DMS 273 (cell line): ENCODE results near the gene XAGE1A.
"Not testable (repeated sequence)": the region's sequence is repeated elsewhere in the genome, so short reads cannot be mapped to it uniquely, and the experiment has no call there.

Source experiments
- DNase-seq: peaks from one replicate; lab custom pipeline; 2025; ENCODE audit not compliant: unreplicated experiment; lab: John Stamatoyannopoulos, UW

XAGE1A gene, protein sequence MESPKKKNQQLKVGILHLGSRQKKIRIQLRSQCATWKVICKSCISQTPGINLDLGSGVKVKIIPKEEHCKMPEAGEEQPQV

DNA sequence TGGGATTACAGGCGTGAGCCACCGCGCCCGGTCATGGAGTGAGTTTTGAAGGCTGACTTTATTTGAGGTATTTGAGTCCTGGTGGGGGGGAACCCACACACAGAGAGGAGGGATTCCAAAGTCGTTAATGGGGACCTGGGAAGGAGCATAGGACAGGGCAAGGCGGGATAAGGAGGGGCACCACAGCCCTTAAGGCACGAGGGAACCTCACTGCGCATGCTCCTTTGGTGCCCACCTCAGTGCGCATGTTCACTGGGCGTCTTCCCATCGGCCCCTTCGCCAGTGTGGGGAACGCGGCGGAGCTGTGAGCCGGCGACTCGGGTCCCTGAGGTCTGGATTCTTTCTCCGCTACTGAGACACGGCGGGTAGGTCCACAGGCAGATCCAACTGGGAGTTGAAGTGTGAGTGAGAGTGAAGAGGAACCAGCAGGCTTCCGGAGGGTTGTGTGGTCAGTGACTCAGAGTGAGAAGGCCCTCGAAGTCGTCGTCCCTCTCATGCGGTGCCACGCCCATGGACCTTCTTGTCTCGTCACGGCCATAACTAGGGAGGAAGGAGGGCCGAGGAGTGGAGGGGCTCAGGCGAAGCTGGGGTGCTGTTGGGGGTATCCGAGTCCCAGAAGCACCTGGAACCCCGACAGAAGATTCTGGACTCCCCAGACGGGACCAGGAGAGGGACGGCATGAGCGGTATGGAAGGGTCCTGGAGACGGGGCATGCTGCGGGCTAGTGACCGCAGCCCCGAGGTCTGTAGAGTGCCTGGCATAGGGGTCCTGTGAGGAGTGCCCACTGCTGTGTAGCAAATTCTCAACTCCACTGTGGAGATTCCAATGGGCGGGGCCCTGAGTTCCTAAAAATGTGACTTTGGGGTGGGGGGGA, at the start of gene XAGE1A:
XAGE1A (plus strand) TSS at position 264 of the 874 bp plus-strand sequence. CDS start 1,554 bp downstream, outside the sequence.
- not testable (repeated sequence) for DNase-seq

DNA sequence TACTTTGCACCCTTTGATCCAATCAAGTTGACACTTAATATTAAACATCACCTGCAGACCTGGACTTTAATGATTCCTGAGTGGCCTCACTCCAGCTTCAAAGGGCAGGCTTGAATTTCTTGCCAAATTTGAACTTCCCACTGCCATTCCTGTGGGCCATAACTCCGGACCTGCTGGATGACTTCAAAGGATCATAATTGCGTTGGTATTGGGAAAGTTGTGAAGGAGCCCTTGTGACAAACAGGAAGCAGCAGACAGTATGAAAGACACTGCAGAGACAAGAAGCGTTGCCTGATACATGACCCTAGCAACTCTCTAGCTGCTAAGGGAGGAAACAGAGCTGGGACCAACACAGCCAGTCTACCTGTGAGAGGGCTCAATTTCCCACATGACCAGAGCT, 43.6 kb upstream of the XAGE1A start:
- not testable (repeated sequence) for DNase-seq

DNA sequence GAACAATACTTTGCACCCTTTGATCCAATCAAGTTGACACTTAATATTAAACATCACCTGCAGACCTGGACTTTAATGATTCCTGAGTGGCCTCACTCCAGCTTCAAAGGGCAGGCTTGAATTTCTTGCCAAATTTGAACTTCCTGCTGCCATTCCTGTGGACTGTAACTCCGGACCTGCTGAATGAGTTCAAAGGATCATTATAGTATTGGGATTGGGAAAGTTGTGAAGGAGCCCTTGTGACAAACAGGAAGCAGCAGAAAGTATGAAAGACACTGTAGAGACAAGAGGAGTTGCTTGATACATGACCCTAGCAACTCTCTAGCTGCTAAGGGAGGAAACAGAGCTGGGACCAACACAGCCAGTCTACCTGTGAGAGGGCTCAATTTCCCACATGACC, 24.3 kb upstream of the XAGE1A start:
- DNase-seq, result not testable (repeated sequence)

DNA sequence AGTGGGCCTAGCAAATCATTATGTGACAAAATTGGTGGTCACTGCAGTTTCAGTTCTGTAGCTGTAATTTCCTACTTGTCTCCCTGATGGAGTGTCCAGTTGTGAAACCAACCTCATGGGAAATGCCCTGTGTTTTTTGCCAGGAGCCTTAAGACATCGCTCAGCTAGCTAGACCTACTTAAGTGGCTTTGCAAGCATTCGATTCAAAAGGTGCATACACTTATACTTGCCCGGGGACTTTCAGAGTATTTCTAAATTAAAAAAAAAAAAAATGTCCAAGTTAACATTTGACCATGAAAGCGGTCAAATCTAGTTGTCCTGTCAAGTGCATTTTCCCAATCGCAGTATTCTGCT, 788 bp downstream of the XAGE1A start:
- DNase-seq, result not testable (repeated sequence)

DNA sequence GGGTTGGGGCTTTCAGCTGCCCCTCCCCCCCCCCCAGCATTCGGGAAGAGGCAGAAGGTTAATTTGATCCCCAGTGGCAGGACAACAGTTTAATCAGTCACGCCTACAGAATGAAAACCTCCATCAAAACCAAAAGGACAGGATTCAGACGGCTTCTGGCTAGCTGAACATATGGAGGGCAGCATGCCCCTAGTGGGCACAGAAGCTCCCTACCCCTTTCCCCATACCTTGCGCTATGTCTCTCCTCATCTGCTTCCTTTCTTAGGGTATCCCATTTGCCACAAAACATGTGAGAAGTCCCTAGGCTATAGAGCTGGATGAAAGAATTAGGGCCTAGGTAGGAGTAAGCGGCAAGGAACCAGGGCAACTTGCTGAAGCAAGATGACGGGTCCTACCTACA, 5.8 kb downstream of the XAGE1A start:
- DNase-seq, result not testable (repeated sequence)

DNA sequence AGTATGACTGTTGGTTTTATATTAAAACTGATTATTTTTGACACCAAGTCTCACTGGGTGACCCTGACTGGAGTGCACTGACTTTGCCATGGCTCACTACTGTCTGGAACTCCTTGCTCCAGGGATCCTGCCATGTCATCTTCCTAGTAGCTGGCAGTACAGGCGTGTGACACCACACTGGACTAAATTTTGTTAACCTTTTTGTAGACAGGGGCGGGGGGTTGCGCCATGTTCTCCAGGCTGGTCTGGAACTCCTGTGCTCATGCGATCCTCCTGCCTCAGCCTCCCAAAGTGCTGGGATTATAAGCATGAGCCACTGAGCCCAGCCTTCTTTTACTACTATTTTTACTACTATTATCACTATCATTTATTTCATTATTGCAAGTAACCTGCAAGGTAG, 8.9 kb downstream of the XAGE1A start:
- no peak for DNase-seq

DNA sequence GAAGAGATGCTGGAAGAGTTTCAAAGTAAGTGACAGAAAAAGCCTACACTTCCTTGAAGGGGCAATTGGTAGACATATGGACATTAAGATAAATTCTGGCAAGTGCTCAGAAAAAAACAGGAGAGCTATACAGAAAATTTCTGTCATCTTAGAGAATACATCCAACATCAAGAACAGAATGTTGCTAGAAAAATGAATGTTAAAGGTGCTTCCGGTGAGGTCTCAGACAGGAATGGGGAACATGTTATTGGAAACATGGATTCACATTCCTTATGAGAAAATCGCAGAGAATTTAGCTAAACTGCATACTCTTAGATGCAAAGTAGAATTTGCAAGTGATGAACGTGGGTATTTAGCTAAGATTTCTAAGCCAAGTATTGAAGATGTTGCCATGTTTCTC, 11.7 kb downstream of the XAGE1A start:
- DNase-seq, result no peak

DNA sequence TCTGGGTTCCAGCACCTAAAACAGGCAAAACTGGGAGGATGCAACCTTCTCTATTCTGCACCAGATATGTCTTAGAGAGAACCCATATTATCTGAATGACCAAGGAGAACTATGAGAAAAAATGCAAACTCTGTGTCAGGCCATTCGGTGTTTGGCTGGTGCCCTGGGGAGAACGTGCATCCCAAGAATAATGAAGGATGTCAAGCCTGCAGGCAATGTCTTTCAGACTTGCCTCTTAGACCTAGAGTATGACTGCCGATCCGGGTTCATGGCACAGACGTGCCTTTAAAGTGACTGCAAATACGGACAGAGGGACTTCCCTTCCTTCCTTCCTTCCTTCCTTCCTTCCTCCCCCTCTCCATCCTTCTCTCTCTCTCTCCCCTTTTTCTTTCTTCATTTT, 14.3 kb downstream of the XAGE1A start:
- no peak for DNase-seq

DNA sequence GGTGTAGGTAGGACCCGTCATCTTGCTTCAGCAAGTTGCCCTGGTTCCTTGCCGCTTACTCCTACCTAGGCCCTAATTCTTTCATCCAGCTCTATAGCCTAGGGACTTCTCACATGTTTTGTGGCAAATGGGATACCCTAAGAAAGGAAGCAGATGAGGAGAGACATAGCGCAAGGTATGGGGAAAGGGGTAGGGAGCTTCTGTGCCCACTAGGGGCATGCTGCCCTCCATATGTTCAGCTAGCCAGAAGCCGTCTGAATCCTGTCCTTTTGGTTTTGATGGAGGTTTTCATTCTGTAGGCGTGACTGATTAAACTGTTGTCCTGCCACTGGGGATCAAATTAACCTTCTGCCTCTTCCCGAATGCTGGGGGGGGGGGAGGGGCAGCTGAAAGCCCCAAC, 15.5 kb downstream of the XAGE1A start:
- not testable (repeated sequence) for DNase-seq

DNA sequence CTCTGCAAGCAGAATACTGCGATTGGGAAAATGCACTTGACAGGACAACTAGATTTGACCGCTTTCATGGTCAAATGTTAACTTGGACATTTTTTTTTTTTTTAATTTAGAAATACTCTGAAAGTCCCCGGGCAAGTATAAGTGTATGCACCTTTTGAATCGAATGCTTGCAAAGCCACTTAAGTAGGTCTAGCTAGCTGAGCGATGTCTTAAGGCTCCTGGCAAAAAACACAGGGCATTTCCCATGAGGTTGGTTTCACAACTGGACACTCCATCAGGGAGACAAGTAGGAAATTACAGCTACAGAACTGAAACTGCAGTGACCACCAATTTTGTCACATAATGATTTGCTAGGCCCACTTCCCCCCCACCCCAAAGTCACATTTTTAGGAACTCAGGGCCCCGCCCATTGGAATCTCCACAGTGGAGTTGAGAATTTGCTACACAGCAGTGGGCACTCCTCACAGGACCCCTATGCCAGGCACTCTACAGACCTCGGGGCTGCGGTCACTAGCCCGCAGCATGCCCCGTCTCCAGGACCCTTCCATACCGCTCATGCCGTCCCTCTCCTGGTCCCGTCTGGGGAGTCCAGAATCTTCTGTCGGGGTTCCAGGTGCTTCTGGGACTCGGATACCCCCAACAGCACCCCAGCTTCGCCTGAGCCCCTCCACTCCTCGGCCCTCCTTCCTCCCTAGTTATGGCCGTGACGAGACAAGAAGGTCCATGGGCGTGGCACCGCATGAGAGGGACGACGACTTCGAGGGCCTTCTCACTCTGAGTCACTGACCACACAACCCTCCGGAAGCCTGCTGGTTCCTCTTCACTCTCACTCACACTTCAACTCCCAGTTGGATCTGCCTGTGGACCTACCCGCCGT, 20.7 kb downstream of the XAGE1A start:
- DNase-seq, result not testable (repeated sequence)

DNA sequence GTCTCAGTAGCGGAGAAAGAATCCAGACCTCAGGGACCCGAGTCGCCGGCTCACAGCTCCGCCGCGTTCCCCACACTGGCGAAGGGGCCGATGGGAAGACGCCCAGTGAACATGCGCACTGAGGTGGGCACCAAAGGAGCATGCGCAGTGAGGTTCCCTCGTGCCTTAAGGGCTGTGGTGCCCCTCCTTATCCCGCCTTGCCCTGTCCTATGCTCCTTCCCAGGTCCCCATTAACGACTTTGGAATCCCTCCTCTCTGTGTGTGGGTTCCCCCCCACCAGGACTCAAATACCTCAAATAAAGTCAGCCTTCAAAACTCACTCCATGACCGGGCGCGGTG, 21.3 kb downstream of the XAGE1A start, which contains the start of gene XAGE1B:
XAGE1B (minus strand) TSS at position 77 of the 339 bp plus-strand sequence. CDS start 1,536 bp downstream, outside the sequence.
- not testable (repeated sequence) for DNase-seq

DNA sequence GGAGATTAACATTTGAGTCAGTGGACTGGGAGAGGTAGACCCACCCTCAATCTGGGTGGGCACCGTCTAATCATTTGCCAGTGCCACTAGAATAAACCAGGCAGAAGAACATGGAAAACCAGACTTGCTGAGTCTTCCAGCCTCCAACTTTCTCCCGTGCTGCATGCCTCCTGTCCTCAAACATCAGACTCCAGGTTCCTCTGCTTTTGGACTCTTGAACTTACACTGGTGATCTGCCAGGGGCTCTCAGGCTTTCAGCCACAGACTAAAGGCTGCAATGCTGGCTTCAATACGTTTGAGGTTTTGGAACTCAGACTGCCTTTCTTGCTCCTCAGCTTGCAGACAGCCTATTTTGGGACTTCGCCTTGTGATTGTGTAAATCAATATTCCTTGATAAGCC, 45.4 kb downstream of the XAGE1A start:
- not testable (repeated sequence) for DNase-seq

DNA sequence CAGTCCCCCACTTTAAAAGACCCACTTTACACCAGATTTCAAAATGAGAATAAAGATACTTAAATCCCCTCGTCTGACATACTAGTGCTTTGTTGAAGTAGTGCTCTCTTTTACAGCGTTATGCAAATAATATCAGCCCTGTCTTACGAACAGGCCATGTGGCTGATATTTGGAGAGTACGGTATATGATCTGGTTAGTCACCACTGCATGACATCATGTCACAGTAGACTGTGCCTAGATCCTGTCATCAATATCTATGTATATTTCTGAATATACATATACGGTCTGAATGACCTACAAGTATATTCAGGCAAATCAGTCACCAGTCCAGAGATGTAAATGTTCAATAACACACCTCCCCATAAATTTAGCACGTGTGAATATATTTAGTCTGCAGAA, 46.7 kb downstream of the XAGE1A start:
- DNase-seq, result no peak

DNA sequence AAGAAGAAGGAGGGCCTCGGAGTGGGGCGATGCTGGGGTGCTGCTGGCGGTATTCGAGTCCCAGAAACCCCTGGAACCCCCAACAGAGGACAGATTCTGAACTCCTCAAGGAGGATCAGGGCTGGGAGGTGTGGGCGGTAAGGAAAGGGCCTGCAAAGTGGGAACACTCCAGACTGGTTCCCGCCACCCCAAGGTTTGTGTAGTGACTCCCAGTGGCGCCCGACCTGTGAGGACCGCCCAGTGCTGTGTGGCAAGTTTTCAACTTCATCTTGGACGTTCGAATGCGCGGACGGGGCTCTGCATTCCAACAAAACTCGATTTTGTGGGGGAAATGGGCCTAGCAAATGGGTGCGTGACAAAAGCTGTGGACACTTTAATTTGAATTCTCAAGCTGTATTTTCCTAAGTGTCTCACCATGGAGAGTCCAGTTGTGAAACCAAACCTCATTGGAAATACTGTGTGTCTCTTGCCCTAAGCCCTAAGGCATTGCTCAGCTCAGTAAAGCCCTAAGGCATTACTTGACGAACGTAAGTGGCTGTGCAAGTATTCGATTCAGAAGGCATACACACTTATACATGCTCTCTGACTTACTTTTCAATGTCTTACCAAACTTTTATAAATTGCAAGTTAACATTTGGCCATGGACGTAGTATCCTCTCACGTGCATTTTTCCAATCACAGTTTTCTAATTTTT, 48.7 kb downstream of the XAGE1A start:
- no peak for DNase-seq

DNA sequence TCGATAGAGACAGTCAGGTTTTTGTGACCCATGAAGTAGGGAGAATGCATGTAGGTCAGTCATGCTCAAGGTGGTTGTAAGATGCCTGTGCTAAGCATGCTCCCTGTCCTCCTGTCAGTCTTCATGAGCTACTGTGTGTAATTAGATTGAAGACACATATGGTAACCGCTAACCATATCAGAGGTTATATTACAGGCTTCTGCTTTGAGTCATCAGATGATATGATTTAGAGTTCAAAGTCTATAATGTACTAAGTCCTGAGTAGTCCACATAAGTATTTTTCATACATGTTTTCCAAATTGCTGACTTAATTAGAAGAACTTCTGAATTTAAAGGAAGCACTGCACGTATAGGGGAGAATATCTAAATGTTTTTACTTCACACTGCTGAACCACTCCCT, 53.2 kb downstream of the XAGE1A start:
- DNase-seq, result not testable (repeated sequence)
